EL (cell line): ENCODE results near the gene ODAD2.
A peak's percentile ranks its signal among the peaks of the same experiment; 100 is the strongest.

Source experiments
- DNase-seq: peaks from one replicate; pipeline ENCODE4 v3.0.0-alpha.2; 2016

ODAD2 gene

DNA sequence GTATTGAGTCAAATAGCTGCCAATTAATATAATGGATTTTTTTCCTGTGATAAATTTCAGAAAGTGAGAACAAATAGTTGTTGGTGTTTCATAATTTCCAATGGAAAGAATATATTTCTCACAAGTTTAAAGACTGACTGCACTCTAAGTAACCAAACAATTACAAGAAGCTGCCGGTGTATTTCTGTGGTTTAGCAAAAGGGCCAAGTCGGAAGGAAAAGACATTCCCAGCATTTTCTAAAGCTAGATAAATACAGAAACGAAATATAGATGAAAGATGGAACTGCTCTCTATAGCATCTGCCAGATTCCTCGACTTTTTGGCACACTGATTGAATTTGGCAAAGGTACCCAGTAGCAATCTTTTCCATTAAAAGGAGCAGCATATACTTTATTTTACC lies 160.5 kb downstream of the ODAD2 start:
- peak; percentile 2 for DNase-seq

DNA sequence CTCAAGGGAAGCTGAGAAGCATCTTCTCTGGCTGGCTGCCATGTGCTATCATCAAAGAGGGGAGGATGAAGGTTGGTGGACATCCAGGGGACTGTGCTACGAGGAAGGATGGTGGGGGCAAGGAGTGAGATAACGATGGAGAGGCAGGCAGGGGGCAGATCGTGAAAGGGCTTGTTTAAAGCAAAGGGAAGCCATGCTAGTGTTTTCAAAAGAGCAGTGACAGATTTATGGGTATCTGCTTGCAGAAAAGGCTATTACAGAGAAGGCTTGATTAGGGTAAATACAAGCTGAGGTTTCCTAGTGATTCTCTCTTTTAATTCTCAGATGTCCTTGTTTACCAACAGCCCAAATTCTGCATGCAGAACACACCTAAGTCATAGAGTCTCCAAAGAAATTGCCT lies 164.4 kb downstream of the ODAD2 start:
- no peak for DNase-seq

DNA sequence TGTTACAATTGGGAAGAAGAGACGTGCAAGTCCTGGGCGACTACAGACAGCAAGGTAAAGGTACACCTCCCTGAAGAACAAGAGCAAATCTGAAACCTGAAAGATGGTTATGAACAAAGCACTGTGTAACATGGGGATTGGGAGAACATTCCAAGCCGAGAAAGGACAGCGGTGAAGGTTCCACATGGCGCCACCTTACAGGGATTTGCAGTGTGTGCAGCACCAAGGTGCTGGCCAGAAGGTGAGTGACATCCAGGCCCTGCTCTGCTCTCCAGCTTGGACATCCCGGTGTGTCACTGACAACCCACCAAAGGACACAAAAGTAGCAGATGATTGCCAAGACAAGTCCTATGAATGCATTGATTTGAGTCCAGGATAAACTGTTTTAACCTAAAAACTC lies 165.1 kb downstream of the ODAD2 start:
- DNase-seq, result no peak

DNA sequence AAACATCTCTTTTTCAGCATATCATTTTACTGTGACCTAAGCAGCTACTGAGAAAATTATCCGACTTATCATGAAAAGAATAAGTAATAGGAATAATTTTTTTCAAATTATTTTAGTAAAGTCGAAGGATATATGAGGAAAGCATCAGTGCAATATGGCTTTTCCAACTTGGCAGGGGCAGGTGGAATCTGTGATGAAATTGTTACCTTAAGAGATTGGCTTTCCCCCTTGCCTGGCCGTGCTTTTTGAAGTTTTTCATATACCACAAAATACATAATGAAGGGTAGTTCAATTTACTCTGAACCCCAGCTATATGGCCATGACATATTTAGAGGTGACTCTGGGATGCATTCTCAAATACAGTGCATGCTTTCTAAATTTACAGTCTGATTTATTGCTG lies 166.1 kb downstream of the ODAD2 start:
- DNase-seq, result no peak

DNA sequence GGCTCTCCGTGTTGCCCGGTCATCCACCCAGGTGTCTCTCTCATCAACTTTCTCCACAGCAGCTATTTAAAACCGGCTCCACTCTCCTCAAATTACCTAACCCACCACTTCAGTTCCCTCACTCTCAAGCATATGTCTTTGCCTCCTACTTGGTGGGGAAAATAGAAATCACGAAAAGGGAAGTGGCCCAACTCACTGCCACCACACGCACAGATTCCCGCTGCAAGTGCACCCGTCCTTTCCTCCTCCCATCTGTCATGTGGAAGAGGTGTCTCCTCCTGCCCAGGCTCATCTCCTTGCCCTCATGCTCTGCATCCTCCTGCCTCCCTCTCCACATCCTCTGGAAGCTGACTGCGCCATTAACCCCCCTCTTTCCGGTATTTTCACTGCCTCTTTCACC lies 172.5 kb downstream of the ODAD2 start:
- no peak for DNase-seq

DNA sequence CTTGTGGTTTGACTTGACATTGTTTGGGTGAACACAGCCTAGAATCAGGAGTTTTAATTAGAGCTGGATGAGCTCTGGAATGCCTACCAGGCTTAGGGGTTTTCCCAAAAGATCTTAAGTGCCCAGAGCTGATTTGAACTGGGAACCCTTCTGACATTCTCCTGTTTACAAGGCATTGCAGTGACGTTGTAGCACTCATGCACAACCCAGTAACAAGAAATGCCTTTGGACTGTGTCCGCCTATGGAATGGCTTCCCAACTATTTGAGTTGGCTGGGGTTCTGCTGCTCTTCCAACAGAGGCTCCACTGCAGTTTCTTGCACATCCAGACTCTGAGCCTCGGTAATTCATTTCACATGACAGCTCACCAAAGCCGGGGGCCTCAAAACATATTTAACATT lies 176.6 kb downstream of the ODAD2 start:
- peak; percentile 91 for DNase-seq

DNA sequence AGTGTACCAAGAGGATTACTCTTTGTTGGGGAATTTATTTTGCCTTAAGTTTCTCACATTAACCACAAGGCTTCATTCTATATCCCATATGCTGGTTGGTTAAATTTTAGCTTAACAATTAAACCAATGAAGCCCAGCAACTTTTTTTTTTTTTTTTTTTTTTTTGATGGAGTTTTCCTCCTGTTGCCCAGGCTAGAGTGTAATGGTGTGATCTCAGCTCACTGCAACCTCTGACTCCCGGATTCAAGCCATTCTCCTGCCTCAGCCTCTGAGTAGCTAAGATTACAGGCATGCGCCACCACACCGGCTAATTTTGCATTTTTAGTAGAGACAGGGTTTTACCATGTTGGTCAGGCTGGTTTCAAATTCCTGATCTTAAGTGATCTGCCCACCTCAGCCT lies 178.2 kb downstream of the ODAD2 start:
- no peak for DNase-seq

DNA sequence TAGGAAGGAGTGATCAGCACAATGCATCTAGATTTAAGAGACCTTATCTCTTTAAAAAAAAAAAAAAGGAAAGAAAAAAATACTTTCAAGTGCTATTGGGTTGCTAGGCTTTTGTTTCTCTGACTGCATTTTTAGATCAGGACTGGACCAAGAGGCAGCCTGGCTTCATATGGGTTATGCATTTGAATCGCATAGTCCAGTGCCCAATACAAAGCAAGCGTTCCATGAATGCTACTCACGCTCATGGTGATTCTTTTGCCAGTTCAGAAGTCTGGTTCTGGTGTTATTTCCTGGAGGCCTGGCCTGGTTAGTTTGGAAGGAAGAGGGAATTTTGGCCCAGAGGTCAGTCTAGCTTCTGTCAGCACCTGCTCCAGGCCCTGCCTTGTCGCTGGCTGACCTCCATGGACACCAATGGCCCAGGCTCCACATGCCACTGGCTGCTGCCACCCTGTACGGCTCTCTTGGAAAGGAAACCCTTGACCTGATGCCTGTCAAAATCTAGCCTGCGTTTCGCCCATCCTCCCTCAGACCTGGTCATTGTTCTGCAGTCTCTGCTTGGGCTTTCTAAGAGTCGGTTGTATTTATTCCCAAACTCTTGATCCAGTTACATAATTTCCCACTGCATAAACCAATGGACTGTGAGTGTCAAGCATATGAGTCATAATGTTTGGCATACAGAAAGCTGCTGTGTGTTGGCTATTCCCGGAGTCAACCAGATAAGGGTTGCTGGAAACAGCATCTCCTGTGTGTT lies 178.9 kb downstream of the ODAD2 start:
- peak; percentile 81 for DNase-seq

DNA sequence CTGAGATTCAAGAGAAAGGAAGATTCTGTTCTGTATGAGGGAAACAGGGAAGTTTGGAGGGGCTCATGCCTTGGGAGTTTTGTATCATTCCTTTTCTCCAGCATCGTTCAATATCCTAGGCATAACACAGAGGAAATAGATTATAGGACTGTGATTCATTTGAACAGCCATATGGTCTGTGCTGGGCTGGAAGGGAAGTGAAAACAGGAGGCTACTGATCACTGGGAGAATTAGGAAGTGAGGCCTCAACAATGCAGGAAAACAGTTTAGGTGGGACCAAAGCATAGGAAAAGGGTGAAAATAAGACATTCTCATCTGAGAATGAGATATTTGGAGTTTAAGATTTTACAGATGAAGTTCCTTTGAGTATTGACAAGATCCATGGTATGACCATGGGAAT lies 182.6 kb downstream of the ODAD2 start:
- DNase-seq, result peak; percentile 21

DNA sequence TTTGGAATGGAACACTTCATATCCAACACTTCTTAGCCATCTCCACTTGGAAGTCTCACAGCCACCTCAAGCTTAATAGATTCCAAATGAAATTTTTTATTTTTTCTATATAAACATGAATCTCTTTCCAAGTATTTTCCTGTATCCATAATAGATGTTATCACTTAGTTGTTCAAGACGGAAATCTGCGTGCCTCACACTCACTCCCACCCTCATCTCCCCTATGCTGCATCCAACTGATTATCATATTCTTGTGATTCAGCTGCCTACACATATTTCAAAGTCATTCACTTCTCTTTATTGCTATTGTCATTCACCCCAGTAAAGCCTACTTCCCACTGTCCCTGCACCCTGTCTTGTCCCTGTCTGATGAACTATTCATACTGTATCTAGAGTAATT lies 183.0 kb downstream of the ODAD2 start:
- DNase-seq, result no peak

DNA sequence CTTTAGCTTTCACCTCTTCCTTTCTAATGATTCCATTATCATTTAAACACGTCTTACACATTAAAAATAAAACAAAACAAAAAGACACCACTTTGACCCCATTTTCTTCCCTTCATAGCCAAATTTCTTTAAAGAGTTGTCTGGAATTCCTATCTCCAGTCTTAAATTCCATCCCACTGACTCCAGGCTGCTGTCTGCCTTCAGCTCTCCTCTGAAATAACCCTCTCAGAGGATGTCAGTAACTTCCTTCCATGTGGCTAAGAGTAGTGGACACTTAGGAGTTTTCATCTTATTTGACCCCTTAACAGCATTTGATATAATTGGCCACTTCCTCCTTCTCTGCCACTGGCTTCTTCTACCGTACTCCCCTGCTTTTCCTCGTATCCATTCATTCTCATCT lies 183.6 kb downstream of the ODAD2 start:
- DNase-seq, result peak; percentile 55

DNA sequence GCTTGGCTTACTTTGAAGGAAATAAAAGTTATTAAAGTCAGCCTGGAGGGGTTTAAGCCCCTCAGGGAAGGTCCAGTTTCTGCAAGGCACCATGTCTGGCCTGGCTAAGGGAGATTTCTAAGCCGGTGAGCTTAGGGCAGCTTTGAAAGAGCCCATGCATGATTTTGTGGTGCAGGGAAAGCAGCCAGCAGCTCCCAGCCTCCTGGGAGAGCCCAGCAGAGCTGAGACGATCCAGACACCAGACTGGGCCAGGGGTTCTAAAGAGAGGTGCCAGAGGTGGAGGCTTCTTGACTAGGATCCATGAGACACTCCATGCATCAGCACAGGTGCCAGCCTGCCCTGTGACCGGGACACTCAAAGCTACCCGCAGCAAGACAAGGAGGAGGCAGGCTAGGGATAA lies 193.7 kb downstream of the ODAD2 start:
- DNase-seq, result no peak

DNA sequence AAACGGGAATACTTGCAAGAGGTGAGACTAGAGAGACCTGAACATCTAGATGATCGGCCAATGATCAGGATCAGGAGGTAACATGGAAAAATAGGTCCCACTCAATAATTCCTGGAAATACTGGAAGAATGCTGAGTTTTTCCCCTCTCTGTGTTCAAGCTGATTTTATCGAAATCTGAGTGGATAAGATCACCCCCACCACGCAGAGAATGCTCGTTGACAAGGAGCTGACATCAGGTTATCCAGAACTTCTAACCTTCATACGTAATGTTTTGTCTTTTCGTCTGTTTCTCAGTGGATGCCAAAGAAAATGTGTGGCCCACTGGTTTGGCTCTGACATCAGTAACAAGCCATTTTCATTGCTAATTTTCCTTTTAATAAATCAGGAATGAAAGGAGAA lies 194.7 kb downstream of the ODAD2 start:
- no peak for DNase-seq

DNA sequence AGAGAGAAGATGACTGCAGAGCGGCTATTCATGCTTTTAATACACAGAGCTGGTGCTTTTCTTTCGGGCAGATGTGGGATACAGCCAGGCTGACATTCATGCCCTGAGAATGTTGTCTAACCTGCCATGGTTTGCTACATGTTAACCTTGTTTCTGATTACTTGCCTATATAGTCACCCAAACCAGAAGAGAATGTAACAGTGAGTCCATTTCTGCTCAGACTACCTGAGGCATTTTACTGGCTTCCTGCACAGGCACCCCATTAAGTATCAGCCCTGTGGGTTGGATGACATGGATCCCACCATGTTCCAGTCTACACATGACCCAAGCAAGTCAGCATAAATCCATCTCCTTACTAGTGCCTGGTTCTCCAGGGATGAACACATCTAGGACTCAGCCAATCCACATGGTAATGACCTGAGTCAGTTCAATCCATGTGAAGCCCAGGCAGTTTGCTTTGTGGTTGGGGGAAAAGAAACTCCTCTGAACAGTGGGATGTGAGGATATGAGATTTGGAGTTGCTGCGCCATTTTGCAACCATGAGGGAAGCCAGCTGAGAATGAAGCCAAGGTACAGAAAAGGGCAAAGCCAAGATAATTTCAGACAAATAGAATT lies 197.6 kb downstream of the ODAD2 start:
- peak; percentile 7 for DNase-seq

DNA sequence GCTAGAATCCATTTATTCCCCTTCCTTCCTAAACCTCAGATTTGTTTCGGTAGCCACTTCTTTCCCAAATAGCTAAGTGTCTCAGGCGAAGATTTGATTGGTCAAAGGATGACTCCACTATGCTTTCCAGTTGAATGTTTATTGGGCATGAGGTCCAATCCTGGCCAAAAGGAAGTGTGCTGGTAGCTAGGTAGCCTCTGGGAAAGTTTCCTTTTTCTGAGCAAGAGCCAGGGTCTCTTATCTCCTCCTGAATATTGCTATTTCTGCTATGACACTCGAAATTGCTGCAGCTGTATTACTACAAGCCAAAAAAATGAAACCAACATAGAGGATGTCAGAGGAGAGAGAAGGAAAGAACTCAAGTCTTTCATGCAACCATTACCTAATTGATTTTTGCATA lies 199.8 kb downstream of the ODAD2 start:
- no peak for DNase-seq

DNA sequence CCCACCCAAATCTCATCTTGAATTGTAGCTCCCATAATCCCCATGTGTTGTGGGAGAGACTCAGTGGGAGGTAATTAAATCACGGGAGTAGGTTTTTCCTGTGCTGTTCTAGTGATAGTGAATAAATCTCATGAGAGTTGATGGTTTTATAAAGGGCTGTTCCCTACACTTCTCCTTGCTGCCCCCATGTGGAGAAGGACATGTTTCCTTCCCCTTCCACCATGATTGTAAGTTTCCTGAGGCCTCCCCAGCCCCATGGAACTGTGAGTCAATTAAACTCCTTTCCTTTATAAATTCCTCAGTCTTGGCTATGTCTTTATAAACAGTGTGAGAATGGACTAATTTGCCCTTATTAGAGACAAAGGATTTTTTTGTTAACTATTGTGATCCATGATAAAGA lies 204.7 kb downstream of the ODAD2 start:
- DNase-seq, result no peak

DNA sequence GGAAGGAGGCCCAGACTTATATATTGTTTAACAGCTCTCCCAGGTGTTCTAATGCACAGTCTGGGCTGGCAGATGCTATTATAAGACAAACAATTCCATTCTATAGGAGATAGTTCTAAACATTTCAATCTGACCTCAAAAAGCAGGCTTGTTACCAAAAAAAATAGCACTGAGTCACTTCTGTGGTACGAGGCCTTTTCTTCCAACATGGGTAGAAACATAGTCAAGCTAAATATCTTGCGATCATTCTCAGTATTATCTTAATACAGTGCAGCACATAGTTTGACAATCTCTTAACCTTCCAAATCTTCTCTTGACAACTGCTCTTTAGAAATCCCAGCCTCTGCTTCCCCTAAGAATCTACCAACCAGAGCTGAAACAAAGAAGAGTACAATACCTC lies 206.7 kb downstream of the ODAD2 start:
- DNase-seq, result peak; percentile 56

DNA sequence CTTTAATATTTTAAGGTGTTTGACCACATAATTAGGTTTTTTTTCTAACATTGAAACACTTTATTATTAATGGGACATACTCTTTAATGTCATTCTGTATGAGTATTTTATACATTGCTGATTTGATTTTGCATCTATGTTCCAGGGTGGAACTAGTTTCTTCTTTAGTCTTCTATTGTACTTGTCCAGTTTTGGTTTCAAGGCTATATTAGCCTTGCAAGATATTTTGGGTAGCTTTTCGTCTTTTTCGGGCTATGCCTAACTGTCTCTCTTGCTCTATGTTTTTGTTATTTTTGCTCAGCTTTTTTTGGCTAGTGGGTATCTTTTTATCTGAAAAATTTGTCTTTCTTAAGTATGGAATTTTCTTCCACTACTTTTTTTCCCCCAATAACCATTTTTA lies 214.6 kb downstream of the ODAD2 start:
- no peak for DNase-seq

DNA sequence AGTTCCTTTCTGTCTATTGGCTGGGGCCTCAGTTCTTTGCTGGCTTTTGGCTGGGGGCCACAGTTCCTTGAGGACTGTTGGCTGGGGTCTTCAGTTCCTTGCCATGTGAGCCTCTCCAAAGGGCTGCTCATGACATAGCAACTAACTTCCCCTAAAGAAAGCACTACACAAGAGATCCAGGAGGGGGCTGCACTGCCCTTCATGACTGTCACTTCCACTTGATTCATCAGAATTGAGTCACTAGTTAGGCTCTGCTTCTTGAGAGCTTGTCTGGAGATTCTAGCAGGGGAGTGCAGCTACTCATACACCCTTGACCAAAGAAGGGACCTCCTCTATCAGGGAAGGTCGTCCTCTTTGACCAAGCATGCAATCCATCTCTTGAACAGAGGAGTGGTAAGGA lies 215.2 kb downstream of the ODAD2 start:
- DNase-seq, result peak; percentile 86

DNA sequence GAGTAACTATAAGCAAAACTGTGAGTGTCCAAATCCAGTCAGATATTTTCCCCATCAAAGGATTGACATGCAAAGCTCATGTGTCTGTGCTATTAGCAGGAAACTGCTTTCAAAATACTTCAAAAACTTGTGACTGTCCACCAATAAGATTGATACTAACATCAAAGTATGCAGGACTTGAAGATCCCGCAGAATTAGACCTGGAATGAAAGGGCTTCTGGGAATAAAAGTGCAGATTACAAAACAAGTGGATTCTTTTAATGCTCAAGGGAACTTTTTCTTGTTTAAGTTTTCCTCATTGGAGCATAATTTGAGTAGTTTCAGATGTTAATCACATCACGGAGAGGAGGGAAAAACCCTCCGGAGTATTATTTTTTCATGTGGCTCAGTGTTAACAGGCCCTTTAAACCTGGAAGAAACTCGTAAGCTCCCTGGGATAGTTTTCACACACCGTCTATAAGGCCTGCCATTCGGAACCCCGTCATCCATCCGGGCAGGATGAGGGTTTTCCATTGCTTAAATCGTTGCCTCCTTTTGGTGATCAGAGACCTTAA lies 219.3 kb downstream of the ODAD2 start:
- no peak for DNase-seq

DNA sequence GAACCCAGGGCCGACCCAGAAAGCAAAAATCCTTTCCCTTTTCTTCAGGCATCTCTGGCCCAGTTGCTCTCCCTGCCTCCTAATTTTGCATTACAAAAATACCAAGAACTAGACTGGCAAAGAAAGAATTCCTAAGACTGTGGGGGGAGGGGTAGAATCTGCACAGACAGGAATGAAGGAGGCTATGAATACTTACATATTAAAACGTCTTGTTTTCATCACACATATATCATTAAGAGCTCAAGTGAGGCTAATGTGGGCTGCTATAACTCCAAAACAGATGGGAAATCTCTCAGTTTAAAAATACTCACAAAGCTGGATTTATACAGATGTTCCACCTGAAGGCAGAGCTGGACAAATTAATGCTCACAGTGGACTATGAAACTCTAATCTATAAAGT lies 224.0 kb downstream of the ODAD2 start:
- no peak for DNase-seq

DNA sequence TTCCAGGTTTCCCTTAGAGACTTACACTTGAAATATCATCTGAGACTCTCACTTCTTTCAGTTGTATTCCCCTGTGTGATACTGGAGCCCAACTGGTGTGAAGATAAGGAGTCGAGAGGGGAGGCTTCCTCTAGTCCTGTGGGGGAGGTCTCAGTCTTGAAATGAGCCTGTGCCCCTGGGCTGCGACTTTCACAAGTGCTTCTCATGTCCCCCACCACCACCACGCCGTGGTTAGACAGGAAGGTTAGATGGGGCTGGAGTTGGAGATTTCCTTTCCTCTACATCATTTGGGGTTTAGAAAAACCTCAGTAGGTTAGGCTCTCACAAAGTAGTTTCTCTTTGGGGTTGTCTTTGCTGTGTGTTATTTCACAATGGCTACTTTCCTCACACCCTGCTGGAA lies 227.6 kb downstream of the ODAD2 start:
- no peak for DNase-seq

DNA sequence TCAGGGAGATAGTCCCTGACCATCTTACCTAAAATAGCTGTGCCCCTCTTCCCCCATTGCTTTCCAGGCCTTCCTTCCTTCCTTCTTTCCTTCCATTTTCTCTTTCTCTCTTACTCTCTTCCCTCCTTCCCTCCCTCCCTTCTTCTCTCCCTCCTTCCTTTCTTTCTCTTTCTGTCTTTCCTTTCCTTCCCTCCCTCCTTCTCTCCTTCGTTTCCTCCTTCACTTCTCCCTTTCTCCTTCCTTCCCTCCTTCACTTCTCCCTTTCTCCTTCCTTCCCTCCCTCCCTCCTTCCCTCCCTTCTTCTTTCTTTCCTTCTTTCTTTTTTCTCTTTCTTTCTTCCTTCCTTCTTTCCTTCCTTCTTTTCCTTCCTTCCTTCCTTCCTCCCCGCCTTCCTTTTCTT lies 228.7 kb downstream of the ODAD2 start:
- no peak for DNase-seq
